Measurements from ENCODE around the gene ANKRD33B. TPM values are rescaled to one million over a fixed set of nuclear protein-coding genes. Genes with fewer than 3 reads are reported as not detected.

The ANKRD33B gene
- polyA plus RNA-seq, 1 donor (not counting 4 experiments of a cell fraction or from before 2014, with no cell fraction given): 1.9 TPM

- Histone ChIP-seq H3K4me2 (ENCODE audit: control insufficient read depth, extremely low read depth, insufficient read depth, low read depth, low read length) (no peak overlapping the region), H3K79me2 (ENCODE audit: control insufficient read depth, insufficient read depth, low read length) (peaks cover 3% of the 10 kb centered on the region), H3K27me3 (ENCODE audit: control insufficient read depth, extremely low read depth, insufficient read depth, low read length) (no peaks in the 10 kb centered on the region), H3K4me3 (ENCODE audit: control insufficient read depth in 2 of 3, extremely low read depth in 1 of 3, insufficient read depth in 2 of 3, low read depth in 1 of 3, low read length in 3 of 3) (no peak overlapping the region), H3K4me1 (ENCODE audit: control insufficient read depth, extremely low read depth, insufficient read depth, low read length) (no peaks in the 10 kb centered on the region), H3K9me3 (ENCODE audit: control insufficient read depth, low read depth, low read length) (no peaks in the 10 kb centered on the region), H4K20me1 (ENCODE audit: control insufficient read depth, extremely low read depth, insufficient read depth, low read length) (no peaks in the 10 kb centered on the region), H3K36me3 (ENCODE audit: control insufficient read depth in 2 of 2, extremely low read depth in 1 of 2, insufficient read depth in 2 of 2, low read length in 2 of 2) (no peaks in the 10 kb centered on the region), H3K27ac (ENCODE audit: control insufficient read depth, insufficient read depth, low read length) (no peak overlapping the region), H3K9me1 (ENCODE audit: control insufficient read depth, extremely low read depth, insufficient read depth, low read length) (no peaks in the 10 kb centered on the region), H2AFZ (ENCODE audit: control insufficient read depth, low read length) (no peak overlapping the region), H3K9ac (ENCODE audit: control insufficient read depth, extremely low read depth, insufficient read depth, low read length) (no peak overlapping the region)
- TF ChIP-seq EZH2 (IDR thresholded peaks at IDR 0.05; ENCODE audit: low read length) (no peak), CTCF (optimal IDR thresholded peaks at IDR 0.05 in 1 of 3, IDR thresholded peaks at IDR 0.05 in 1 of 3, conservative IDR thresholded peaks at IDR 0.05 in 1 of 3; ENCODE audit: extremely low read depth in 1 of 3, insufficient read depth in 2 of 3, low read length in 3 of 3) (no peak)
- FAIRE-seq: no peak
- dilution Hi-C loops (cut with MboI; ENCODE audit: extremely low pct_ligation_motif_present, low sequenced_read_pairs): no loop called here
- no peak for DNase-seq (ENCODE audit: low read depth, low spot score)
These were observed 78.5 kb downstream of the ANKRD33B start for GRCh38 chr5:10642367-10642766.

- dilution Hi-C loops (cut with MboI; ENCODE audit: extremely low pct_ligation_motif_present, low sequenced_read_pairs): no loop called here
- H3K4me1 ChIP-seq (ENCODE audit: control insufficient read depth, extremely low read depth, insufficient read depth, low read length): no peaks in the 10 kb centered on the region
- H2AFZ ChIP-seq (ENCODE audit: control insufficient read depth, low read length): no peak overlapping the region
- no peak overlapping the region for H3K4me3 ChIP-seq (ENCODE audit: control insufficient read depth in 2 of 3, extremely low read depth in 1 of 3, insufficient read depth in 2 of 3, low read depth in 1 of 3, low read length in 3 of 3)
- H3K27me3 ChIP-seq (ENCODE audit: control insufficient read depth, extremely low read depth, insufficient read depth, low read length): no peaks in the 10 kb centered on the region
- FAIRE-seq (no peak), DNase-seq (ENCODE audit: low read depth, low spot score) (no peak)
- H3K9ac ChIP-seq (ENCODE audit: control insufficient read depth, extremely low read depth, insufficient read depth, low read length): no peak overlapping the region
- H3K27ac ChIP-seq (ENCODE audit: control insufficient read depth, insufficient read depth, low read length): no peak overlapping the region
- TF ChIP-seq CTCF (optimal IDR thresholded peaks at IDR 0.05 in 1 of 3, IDR thresholded peaks at IDR 0.05 in 1 of 3, conservative IDR thresholded peaks at IDR 0.05 in 1 of 3; ENCODE audit: extremely low read depth in 1 of 3, insufficient read depth in 2 of 3, low read length in 3 of 3) (no peak), EZH2 (IDR thresholded peaks at IDR 0.05; ENCODE audit: low read length) (no peak)
- H3K36me3 ChIP-seq (ENCODE audit: control insufficient read depth in 2 of 2, extremely low read depth in 1 of 2, insufficient read depth in 2 of 2, low read length in 2 of 2): no peaks in the 10 kb centered on the region
- H3K9me3 ChIP-seq (ENCODE audit: control insufficient read depth, low read depth, low read length): no peaks in the 10 kb centered on the region
- no peaks in the 10 kb centered on the region for H4K20me1 ChIP-seq (ENCODE audit: control insufficient read depth, extremely low read depth, insufficient read depth, low read length)
- no peaks in the 10 kb centered on the region for H3K9me1 ChIP-seq (ENCODE audit: control insufficient read depth, extremely low read depth, insufficient read depth, low read length)
- H3K79me2 ChIP-seq (ENCODE audit: control insufficient read depth, insufficient read depth, low read length): no peaks in the 10 kb centered on the region
- H3K4me2 ChIP-seq (ENCODE audit: control insufficient read depth, extremely low read depth, insufficient read depth, low read depth, low read length): no peak overlapping the region
These were observed 80.3 kb downstream of the ANKRD33B start for GRCh38 chr5:10644192-10644591.

Data from keratinocyte (primary cell).